GM12878 (cell line): ENCODE data around the gene IQGAP3. TPM values are rescaled to one million over a fixed set of nuclear protein-coding genes. Genes with fewer than 3 reads are reported as not detected.

Experiments used
- ATAC-seq: fragments of 200-7000 bp; cut with Tn5 transposase; 3 replicates; pipeline ENCODE4 v1.9.1; 2020; ENCODE audit warnings: mild to moderate bottlenecking, moderate library complexity
- BruUV-seq: library from RNA; stranded (reverse); fragments of 400-500 nt; replicated peaks from 2 replicates; lab custom pipeline; 2021; lab: Mats Ljungman, UMichigan
- CTCF ChIA-PET: fragments of 300-600 bp; sonication (Branson Sonifier 250); formaldehyde crosslinking; extraction: SDS; loops from one replicate; lab custom pipeline; 2021; ENCODE audit warnings: inconsistent platforms; lab: Yijun Ruan, JAX
- POLR2A ChIA-PET: fragments of 350-600 bp; formaldehyde crosslinking; extraction: SDS; loops from one replicate; lab custom pipeline; 2021; ENCODE audit warnings: inconsistent platforms; lab: Charles Lee
- RAD21 ChIA-PET: fragments of 300-600 bp; sonication (Branson Sonifier 250); formaldehyde crosslinking; loops from one replicate; lab custom pipeline; 2023; ENCODE audit warnings: antibody characterized with exemption; ENCODE audit not compliant: unreplicated experiment; lab: Charles Lee
- SMC1A ChIA-PET: fragments of 300-600 bp; sonication (Branson Sonifier 250); formaldehyde crosslinking; loops from one replicate; lab custom pipeline; 2023; ENCODE audit not compliant: unreplicated experiment, uncharacterized antibody; lab: Charles Lee
- DNase-seq: peaks from one replicate; pipeline ENCODE4 v3.0.0-alpha.2; 2011; ENCODE audit warnings: low read depth, low spot score
- FAIRE-seq: peaks from 3 replicates; lab custom pipeline; 2011; peaks lifted over from hg19 to GRCh38; lab: Jason Lieb, UNC
- H2AFZ ChIP-seq: 2 replicates; pipeline ENCODE4 v1.6.0; 2011; ENCODE audit warnings: low read depth, low read length, control low read depth; ENCODE audit not compliant: control insufficient read depth
- H3K27ac ChIP-seq: 2 replicates; pipeline ENCODE4 v1.5.1; 2011; ENCODE audit warnings: control low read depth; ENCODE audit not compliant: control insufficient read depth, insufficient read depth
- H3K27me3 ChIP-seq, 2 experiments: replicated peaks in 1 of 2; 2 replicates each; pipeline versions ENCODE4 v1.6.0 to v1.6.1; 2011; ENCODE audit warnings: low read length in 1 of 2; ENCODE audit not compliant: control insufficient read depth in 2 of 2, insufficient read depth in 2 of 2
- H3K36me3 ChIP-seq, 2 experiments: 2 replicates each; pipeline ENCODE4 v1.5.1; 2011; ENCODE audit warnings: low read length in 1 of 2; ENCODE audit not compliant: control insufficient read depth in 2 of 2, insufficient read depth in 2 of 2
- H3K4me1 ChIP-seq: 2 replicates; pipeline ENCODE4 v1.6.1; 2011; ENCODE audit warnings: mild to moderate bottlenecking, low read length, moderate library complexity, mixed read lengths; ENCODE audit not compliant: control insufficient read depth, insufficient read depth
- H3K4me2 ChIP-seq: 2 replicates; pipeline ENCODE4 v1.6.0; 2011; ENCODE audit warnings: control low read depth; ENCODE audit not compliant: control insufficient read depth, insufficient read depth
- H3K4me3 ChIP-seq: fragments of 200-600 bp; sonication (generic); 2 replicates; pipeline ENCODE4 v1.5.1; 2016
- H3K79me2 ChIP-seq: 2 replicates; pipeline ENCODE4 v1.6.0; 2011; ENCODE audit warnings: low read length; ENCODE audit not compliant: control insufficient read depth, insufficient read depth
- H3K9ac ChIP-seq: 2 replicates; pipeline ENCODE4 v1.8.0; 2011; ENCODE audit warnings: low read length, control low read depth, mixed read lengths; ENCODE audit not compliant: control insufficient read depth, insufficient read depth
- H3K9me3 ChIP-seq: replicated peaks from 3 replicates; pipeline ENCODE4 v1.5.1; 2011; ENCODE audit warnings: mild to moderate bottlenecking, low read length; ENCODE audit not compliant: control insufficient read depth, insufficient read depth
- H4K20me1 ChIP-seq: 2 replicates; pipeline ENCODE4 v1.6.0; 2011; ENCODE audit not compliant: control insufficient read depth, insufficient read depth
- GABPA ChIP-seq: IDR thresholded peaks from 2 replicates; pipeline ENCODE4 v1.6.1; 2014; ENCODE audit warnings: antibody characterized with exemption, low read depth, mild to moderate bottlenecking, inconsistent platforms
- JUNB ChIP-seq: IDR thresholded peaks from 2 replicates; pipeline ENCODE4 v1.6.1; 2016; ENCODE audit warnings: antibody characterized with exemption, mild to moderate bottlenecking
- POLR2AphosphoS5 ChIP-seq: IDR thresholded peaks from 2 replicates; pipeline ENCODE4 v1.6.1; 2011; ENCODE audit warnings: mild to moderate bottlenecking, low read length, inconsistent platforms
- SMARCA5 ChIP-seq: fragments of 450-650 bp; IDR thresholded peaks from 2 replicates; pipeline ENCODE4 v1.6.1; 2017; ENCODE audit warnings: mild to moderate bottlenecking
- TCF12 ChIP-seq: IDR thresholded peaks from 2 replicates; pipeline ENCODE4 v1.6.1; 2011; ENCODE audit warnings: low read depth, mild to moderate bottlenecking, low read length
- WGBS: methylation state at CpG from one replicate; pipeline ENCODE4 v1.1.6; 2016; ENCODE audit warnings: low lambda C conversion rate; ENCODE audit not compliant: insufficient replicate concordance, insufficient coverage; ENCODE audit errors: missing lambda C conversion rate; 5-methylcytosine and 5-hydroxymethylcytosine counted together
- in situ Hi-C: fragments of 300-500 bp; cut with MboI; formaldehyde crosslinking; loops from 9 replicates; pipeline ENCODE4 v1.14.3; 2018; ENCODE audit warnings: mixed read lengths
- intact Hi-C: fragments of 100-400 bp; cut with micrococcal nuclease; formaldehyde crosslinking; loops from one replicate; pipeline ENCODE4 v1.14.2; 2022; ENCODE audit not compliant: unreplicated experiment
- polyA plus RNA-seq, 11 experiments: library from polyadenylated mRNA; depleted of rRNA in 4 of 11; unstranded in 6 of 11; stranded (reverse) in 5 of 11; fragments of >200 nt; fragmentation: Nextera tagmentation in 4 of 11; fragmentation: Illumina TruSeq in 1 of 11; extraction: Ambion mirVana in 4 of 11; extraction: Trizol in 1 of 11; gene quantifications; 1 replicate in 1 of 11; 2 replicates in 10 of 11; pipeline versions ENCODE4 v1.2.1 to v1.2.3, GENCODE V29; 2011 to 2016; ENCODE audit warnings: inconsistent platforms in 2 of 11, missing spikeins in 2 of 11, low read depth in 1 of 11
- total RNA-seq, 4 experiments: library from RNA; depleted of rRNA in 3 of 4; stranded (reverse); fragments of >200 nt in 3 of 4; fragmentation: Illumina TruSeq in 1 of 4; extraction: Trizol in 1 of 4; gene quantifications; 2 replicates each; pipeline versions ENCODE4 v1.2.1 to v1.2.3, GENCODE V29; 2013 to 2021

IQGAP3 gene
- total and polyA plus RNA-seq, 10 of the 15 experiments (the other 5 are each of a cell fraction or from before 2014, with no cell fraction given): 1.1 to 10.7 (median 7.9) TPM

DNA sequence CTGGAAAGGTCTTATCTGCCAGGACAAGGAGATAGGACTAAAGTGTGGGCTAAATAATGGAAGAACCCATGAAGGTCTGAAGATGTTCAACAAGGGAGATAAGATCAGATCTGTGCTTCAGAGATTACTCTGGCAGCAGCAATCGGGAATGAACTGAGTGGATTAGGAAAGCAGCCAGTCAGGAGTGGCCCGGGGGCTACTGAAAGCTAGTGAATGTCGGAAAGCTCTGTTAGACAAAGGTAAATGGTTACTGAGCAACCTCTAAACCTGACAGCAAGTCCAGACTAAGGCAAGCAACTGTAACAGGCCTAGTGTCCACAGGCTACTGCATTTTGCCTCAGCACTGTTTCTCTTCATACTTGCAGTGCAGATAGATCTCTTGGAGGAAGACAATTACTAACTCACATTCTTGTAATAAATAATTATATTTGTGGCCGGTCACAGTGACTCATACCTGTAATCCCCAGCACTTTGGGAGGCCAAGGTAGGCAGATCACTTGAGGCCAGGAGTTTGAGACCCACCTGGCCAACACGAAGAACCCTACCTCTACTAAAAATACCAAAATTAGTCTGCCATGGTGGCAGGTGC is 12.5 kb downstream of the IQGAP3 start (continued):
- TF ChIP-seq POLR2AphosphoS5 (no peak), GABPA (no peak)

- no peaks in the 10 kb centered on the region for H4K20me1 ChIP-seq
- no peak for ATAC-seq
- WGBS: 82% methylated on average over 7 of the region's 8 CpGs
- SMC1A ChIA-PET: interaction anchor here (0.6 to 1.1 kb wide), 2 partner anchors 12 to 96 kb away, joined by 3 read pairs; no protein-coding TSS in a partner anchor
- RAD21 ChIA-PET: no interaction called here
- no peak overlapping the region for H3K4me3 ChIP-seq
- intact Hi-C loops: no loop called here
- no TSS peak for BruUV-seq
- H3K4me1 ChIP-seq: no peaks in the 10 kb centered on the region
- POLR2A ChIA-PET: no interaction called here
- TF ChIP-seq JUNB (no peak), SMARCA5 (no peak), TCF12 (no peak)
- no peak overlapping the region for H3K9ac ChIP-seq
- CTCF ChIA-PET: no interaction called here
- no peak for DNase-seq
- no peak overlapping the region for H3K27ac ChIP-seq
- no peaks in the 10 kb centered on the region for H3K27me3 ChIP-seq
- H3K79me2 ChIP-seq: no peaks in the 10 kb centered on the region
- H3K9me3 ChIP-seq: no peaks in the 10 kb centered on the region
- H2AFZ ChIP-seq: no peak overlapping the region
- H3K4me2 ChIP-seq: no peak overlapping the region
- in situ Hi-C loops: no loop called here
- peaks cover 0 to 2% of the 10 kb centered on the region in 2 experiments; a peak in 1 of 4 replicates for H3K36me3 ChIP-seq
- FAIRE-seq: no peak
Observed at GRCh38 chr1:156559086-156559796, 13.1 kb downstream of the IQGAP3 start.
